Stimulated activated naive CD8-positive, alpha-beta T cell treated with anti-CD3 and anti-CD28 coated beads, Interleukin-15, Interleukin-2, amounts not matched to agents 100 ng/mL and 50 ng/mL, for 24 hours (primary cell): Measurements from ENCODE around the gene ADAMTS19.
"Not testable (repeated sequence)": the region's sequence is repeated elsewhere in the genome, so short reads cannot be mapped to it uniquely, and the experiment has no call there.

Source experiments
- H3K27ac Mint-ChIP-seq: one replicate; pipeline ENCODE4 v1.8.0; 2021; ENCODE audit warnings: mild to moderate bottlenecking, mixed read lengths
- H3K27me3 Mint-ChIP-seq: one replicate; pipeline ENCODE4 v1.8.0; 2021; ENCODE audit warnings: mixed read lengths
- H3K36me3 Mint-ChIP-seq: one replicate; pipeline ENCODE4 v1.8.0; 2021; ENCODE audit warnings: low read depth, mixed read lengths
- H3K4me1 Mint-ChIP-seq: one replicate; pipeline ENCODE4 v1.8.0; 2021; ENCODE audit warnings: low read depth, mixed read lengths
- H3K4me3 Mint-ChIP-seq: one replicate; pipeline ENCODE4 v1.8.0; 2021; ENCODE audit warnings: mild to moderate bottlenecking, mixed read lengths
- H3K9me3 Mint-ChIP-seq: one replicate; pipeline ENCODE4 v1.8.0; 2021; ENCODE audit warnings: mixed read lengths

Gene ADAMTS19, protein sequence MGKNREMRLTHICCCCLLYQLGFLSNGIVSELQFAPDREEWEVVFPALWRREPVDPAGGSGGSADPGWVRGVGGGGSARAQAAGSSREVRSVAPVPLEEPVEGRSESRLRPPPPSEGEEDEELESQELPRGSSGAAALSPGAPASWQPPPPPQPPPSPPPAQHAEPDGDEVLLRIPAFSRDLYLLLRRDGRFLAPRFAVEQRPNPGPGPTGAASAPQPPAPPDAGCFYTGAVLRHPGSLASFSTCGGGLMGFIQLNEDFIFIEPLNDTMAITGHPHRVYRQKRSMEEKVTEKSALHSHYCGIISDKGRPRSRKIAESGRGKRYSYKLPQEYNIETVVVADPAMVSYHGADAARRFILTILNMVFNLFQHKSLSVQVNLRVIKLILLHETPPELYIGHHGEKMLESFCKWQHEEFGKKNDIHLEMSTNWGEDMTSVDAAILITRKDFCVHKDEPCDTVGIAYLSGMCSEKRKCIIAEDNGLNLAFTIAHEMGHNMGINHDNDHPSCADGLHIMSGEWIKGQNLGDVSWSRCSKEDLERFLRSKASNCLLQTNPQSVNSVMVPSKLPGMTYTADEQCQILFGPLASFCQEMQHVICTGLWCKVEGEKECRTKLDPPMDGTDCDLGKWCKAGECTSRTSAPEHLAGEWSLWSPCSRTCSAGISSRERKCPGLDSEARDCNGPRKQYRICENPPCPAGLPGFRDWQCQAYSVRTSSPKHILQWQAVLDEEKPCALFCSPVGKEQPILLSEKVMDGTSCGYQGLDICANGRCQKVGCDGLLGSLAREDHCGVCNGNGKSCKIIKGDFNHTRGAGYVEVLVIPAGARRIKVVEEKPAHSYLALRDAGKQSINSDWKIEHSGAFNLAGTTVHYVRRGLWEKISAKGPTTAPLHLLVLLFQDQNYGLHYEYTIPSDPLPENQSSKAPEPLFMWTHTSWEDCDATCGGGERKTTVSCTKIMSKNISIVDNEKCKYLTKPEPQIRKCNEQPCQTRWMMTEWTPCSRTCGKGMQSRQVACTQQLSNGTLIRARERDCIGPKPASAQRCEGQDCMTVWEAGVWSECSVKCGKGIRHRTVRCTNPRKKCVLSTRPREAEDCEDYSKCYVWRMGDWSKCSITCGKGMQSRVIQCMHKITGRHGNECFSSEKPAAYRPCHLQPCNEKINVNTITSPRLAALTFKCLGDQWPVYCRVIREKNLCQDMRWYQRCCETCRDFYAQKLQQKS

DNA sequence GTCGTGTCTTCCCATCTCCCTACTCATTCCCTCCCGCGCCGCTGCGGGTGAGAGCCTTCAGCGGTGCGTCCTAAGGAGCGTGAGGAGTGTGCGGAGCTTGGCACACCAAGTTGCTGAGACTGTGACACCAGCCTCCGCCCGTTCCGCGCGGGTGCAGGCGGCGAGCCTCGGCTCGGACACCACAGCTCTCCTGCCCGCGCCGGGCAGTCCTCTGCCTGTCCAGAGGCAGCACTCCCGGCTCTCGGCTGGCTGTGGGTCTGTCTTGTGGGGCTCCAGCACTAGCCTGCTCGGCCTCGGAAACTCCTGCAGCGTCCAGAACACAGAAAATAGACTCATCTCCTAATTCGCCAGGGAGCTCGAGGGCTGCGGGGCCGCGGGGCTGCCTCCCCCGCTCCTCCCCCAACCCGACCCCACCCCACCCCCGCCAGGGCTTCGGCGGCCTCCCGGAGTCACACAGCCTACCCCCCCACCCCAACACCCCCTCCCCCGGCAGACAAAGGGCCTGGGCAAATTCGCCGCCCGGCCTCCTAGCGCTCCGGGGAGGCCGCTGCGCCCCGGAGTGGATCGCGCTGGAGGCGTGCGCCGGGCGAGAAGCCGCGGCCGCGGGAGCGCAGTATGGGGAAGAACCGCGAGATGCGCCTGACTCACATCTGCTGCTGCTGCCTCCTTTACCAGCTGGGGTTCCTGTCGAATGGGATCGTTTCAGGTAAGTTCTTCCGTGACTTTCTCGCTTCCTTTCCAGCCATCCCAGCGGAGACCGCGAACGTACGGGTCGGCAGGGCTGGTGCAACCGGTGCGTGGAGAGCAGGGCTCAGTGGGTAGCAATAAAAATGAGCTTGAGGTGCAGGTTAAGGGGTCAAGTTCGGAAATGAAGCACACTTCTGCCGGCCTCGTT, at the start of gene ADAMTS19:
Gene ADAMTS19 (plus strand): TSS at position 522 of the 895 bp plus-strand sequence. CDS start 94 bp downstream, at position 616.
- H3K27ac Mint-ChIP-seq = no peak within 1 kb of the TSS
- peak within 1 kb of the TSS; percentile 47 for H3K4me3 Mint-ChIP-seq
- peaks cover 52% of the 10 kb centered on the region for H3K27me3 Mint-ChIP-seq
- no peaks in the 10 kb centered on the region for H3K36me3 Mint-ChIP-seq
- peaks cover 3% of the 10 kb centered on the region for H3K9me3 Mint-ChIP-seq
- peaks cover 13% of the 10 kb centered on the region for H3K4me1 Mint-ChIP-seq

DNA sequence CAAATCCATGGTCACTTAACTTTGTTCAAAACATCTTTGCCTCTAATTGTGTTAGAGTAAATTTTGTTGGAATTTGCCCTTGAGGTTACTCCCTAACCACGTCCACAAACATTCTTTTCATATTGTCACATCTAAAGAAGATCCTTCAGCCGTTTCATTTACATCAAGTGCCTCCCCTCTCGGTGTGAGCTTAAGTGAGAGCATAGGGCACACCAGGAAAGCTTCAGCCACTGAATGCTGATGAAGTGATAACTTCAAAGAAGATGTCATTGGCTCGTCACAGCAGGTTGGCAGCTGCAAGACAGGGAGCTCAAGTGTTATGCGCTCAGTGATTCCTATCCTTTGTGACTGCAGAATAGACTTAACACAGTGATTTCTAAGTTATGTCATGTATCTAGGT, 49.6 kb upstream of the ADAMTS19 start:
- Mint-ChIP-seq H3K27ac (no peak overlapping the region), H3K4me3 (no peak overlapping the region), H3K36me3 (no peaks in the 10 kb centered on the region), H3K9me3 (peaks cover 15% of the 10 kb centered on the region), H3K4me1 (no peaks in the 10 kb centered on the region), H3K27me3 (no peaks in the 10 kb centered on the region)

- Mint-ChIP-seq H3K9me3 (peaks cover 20% of the 10 kb centered on the region), H3K4me1 (no peaks in the 10 kb centered on the region), H3K36me3 (no peaks in the 10 kb centered on the region), H3K27me3 (no peaks in the 10 kb centered on the region), H3K4me3 (no peak overlapping the region), H3K27ac (no peak overlapping the region)
These were observed 47.4 kb upstream of the ADAMTS19 start for GRCh38 chr5:129412721-129413120.

- H3K4me3 Mint-ChIP-seq = no peak overlapping the region
- H3K36me3 Mint-ChIP-seq = no peaks in the 10 kb centered on the region
- H3K27me3 Mint-ChIP-seq = no peaks in the 10 kb centered on the region
- peaks cover 20% of the 10 kb centered on the region for H3K9me3 Mint-ChIP-seq
- H3K4me1 Mint-ChIP-seq = no peaks in the 10 kb centered on the region
- H3K27ac Mint-ChIP-seq = no peak overlapping the region
These were observed 46.5 kb upstream of the ADAMTS19 start for GRCh38 chr5:129413570-129413969.

DNA sequence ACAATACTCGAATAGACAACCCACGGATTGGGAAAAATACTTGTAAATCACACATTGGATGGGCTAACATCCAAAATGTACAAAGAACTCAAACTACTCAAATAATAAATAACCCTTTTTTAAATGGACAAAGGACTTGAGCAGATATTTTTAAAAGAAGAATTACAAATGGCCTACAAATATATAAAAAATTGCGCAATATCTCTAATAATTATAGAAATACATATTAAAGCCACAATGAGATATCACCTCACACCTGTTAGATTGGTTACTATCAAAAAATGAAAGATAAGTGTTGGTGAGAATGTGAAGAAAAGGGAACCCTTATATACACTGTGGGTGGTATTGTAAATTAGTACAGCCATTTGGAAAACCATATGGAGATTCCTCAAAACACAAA, 40.8 kb upstream of the ADAMTS19 start:
- Mint-ChIP-seq H3K36me3 (no peaks in the 10 kb centered on the region), H3K27ac (no peak overlapping the region), H3K4me1 (no peaks in the 10 kb centered on the region), H3K4me3 (no peak overlapping the region), H3K9me3 (peaks cover 12% of the 10 kb centered on the region), H3K27me3 (no peaks in the 10 kb centered on the region)

DNA sequence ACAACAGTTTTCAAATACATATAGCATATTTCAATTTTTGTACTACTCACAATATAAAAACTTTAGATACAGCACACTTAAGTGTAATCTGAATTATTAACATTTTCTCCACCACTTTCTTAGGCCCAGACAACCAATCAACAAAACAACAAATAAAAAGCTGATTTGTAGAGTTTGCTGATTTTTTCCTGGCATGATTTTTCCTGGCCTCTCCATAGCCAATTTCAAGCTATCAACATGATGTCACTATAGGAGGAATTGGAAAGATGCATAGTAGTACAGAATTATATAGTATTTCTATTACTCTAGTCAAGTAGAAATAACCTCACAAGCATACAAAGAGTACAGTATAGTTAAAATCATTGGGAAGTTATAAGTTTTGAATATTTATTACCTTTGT, 35.1 kb upstream of the ADAMTS19 start:
- H3K27me3 Mint-ChIP-seq = no peaks in the 10 kb centered on the region
- H3K9me3 Mint-ChIP-seq = peaks cover 3% of the 10 kb centered on the region
- no peak overlapping the region for H3K27ac Mint-ChIP-seq
- H3K36me3 Mint-ChIP-seq = no peaks in the 10 kb centered on the region
- H3K4me3 Mint-ChIP-seq = no peak overlapping the region
- no peaks in the 10 kb centered on the region for H3K4me1 Mint-ChIP-seq

DNA sequence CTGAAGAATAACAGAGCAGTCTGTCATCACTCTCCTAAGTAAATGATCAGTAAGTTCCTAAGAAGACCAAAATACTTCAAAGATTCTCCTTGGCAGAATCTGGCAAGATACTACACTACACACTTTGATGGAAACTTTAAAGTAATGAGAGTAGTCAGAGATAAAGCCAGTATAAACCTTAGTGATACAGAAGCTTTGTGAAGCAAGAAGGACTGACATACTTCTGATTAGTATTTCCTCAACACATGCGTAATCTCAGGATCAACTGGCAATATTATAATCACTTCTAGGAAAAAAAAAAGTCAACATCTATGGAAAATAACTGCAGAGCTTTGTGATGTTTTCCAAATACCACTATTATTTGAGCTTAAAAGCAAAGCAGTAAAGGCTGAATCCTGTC, 34.0 kb upstream of the ADAMTS19 start:
- Mint-ChIP-seq H3K36me3 (no peaks in the 10 kb centered on the region), H3K27ac (no peak overlapping the region), H3K4me3 (no peak overlapping the region), H3K4me1 (no peaks in the 10 kb centered on the region), H3K9me3 (peaks cover 3% of the 10 kb centered on the region), H3K27me3 (no peaks in the 10 kb centered on the region)

- H3K27me3 Mint-ChIP-seq, H3K4me1 Mint-ChIP-seq, H3K27ac Mint-ChIP-seq, H3K9me3 Mint-ChIP-seq, H3K4me3 Mint-ChIP-seq, H3K36me3 Mint-ChIP-seq: not testable (repeated sequence)
These were observed 31.5 kb upstream of the ADAMTS19 start for GRCh38 chr5:129428636-129429035.

DNA sequence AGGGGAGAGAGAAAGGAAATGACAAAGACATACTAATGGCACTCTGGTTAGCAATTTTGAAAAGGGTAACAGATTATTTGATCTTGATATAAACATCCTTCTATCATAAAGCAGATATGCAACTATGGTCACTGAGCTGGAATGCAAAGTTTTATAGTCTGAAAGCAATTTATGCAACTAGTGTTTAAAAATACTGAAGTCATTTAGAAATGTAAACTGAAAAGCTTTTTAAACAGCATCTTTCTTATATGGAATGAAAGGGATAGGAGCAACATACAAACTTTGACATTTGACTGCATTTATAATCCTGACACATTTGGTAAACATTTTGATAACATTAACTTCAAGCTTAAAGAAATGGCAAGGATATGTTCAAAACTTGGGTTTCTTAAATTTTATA, 28.7 kb upstream of the ADAMTS19 start:
- Mint-ChIP-seq H3K4me1 (no peaks in the 10 kb centered on the region), H3K27ac (no peak overlapping the region), H3K9me3 (peaks cover 7% of the 10 kb centered on the region), H3K36me3 (no peaks in the 10 kb centered on the region), H3K27me3 (no peaks in the 10 kb centered on the region), H3K4me3 (no peak overlapping the region)

DNA sequence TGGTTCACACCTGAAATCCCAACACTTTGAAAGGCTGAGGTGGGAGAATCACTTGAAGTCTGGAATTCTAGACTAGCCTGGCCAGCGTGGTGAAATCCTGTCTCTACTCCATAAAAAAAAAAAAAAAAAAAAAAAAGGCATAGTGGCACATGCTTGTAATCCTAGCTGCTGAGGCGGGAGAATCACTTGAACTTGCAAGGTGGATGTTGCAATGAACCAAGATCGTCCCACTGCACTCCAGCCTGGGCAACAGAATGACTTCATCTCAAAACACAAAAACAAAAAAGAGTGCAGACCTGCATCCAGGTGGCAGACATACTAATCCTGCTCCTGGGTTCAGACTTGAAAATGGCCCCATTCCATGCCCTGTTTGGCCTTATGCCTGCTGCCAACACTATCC, 21.8 kb upstream of the ADAMTS19 start:
- Mint-ChIP-seq H3K4me1 (no peaks in the 10 kb centered on the region), H3K36me3 (no peaks in the 10 kb centered on the region), H3K27ac (no peak overlapping the region), H3K4me3 (no peak overlapping the region), H3K9me3 (no peaks in the 10 kb centered on the region), H3K27me3 (no peaks in the 10 kb centered on the region)

- Mint-ChIP-seq H3K27ac (no peak overlapping the region), H3K9me3 (no peaks in the 10 kb centered on the region), H3K4me1 (no peaks in the 10 kb centered on the region), H3K27me3 (no peaks in the 10 kb centered on the region), H3K4me3 (no peak overlapping the region), H3K36me3 (no peaks in the 10 kb centered on the region)
These were observed 19.7 kb upstream of the ADAMTS19 start for GRCh38 chr5:129440424-129440823.

GRCh38 chr5:129441096-129441495, 19.0 kb upstream of the ADAMTS19 start:
- Mint-ChIP-seq H3K9me3 (no peaks in the 10 kb centered on the region), H3K36me3 (no peaks in the 10 kb centered on the region), H3K4me1 (no peaks in the 10 kb centered on the region), H3K27me3 (no peaks in the 10 kb centered on the region), H3K4me3 (no peak overlapping the region), H3K27ac (no peak overlapping the region)

- Mint-ChIP-seq H3K4me1 (no peaks in the 10 kb centered on the region), H3K9me3 (peaks cover 4% of the 10 kb centered on the region), H3K4me3 (no peak overlapping the region), H3K27me3 (no peaks in the 10 kb centered on the region), H3K27ac (no peak overlapping the region), H3K36me3 (no peaks in the 10 kb centered on the region)
These were observed 14.7 kb upstream of the ADAMTS19 start for GRCh38 chr5:129445379-129445778.

GRCh38 chr5:129447968-129448367, 12.1 kb upstream of the ADAMTS19 start:
- peaks cover 10% of the 10 kb centered on the region for H3K9me3 Mint-ChIP-seq
- no peaks in the 10 kb centered on the region for H3K4me1 Mint-ChIP-seq
- H3K27me3 Mint-ChIP-seq = no peaks in the 10 kb centered on the region
- H3K27ac Mint-ChIP-seq = no peak overlapping the region
- no peak overlapping the region for H3K4me3 Mint-ChIP-seq
- H3K36me3 Mint-ChIP-seq = no peaks in the 10 kb centered on the region
